ENCODE results near the gene PSMG3. TPM values are rescaled to one million over a fixed set of nuclear protein-coding genes. Genes with fewer than 3 reads are reported as not detected.

Gene PSMG3
- polyA plus RNA-seq, 1 donor (not counting 4 experiments of a cell fraction or from before 2014, with no cell fraction given), result 49.6 TPM

- no peaks in the 10 kb centered on the region for H3K9me3 ChIP-seq (ENCODE audit: control insufficient read depth, low read depth, low read length)
- peak overlapping the region; percentile 53 for H3K9ac ChIP-seq (ENCODE audit: control insufficient read depth, extremely low read depth, insufficient read depth, low read length)
- no peak overlapping the region for H3K27ac ChIP-seq (ENCODE audit: control insufficient read depth, insufficient read depth, low read length)
- H3K27me3 ChIP-seq (ENCODE audit: control insufficient read depth, extremely low read depth, insufficient read depth, low read length), result no peaks in the 10 kb centered on the region
- DNase-seq (ENCODE audit: low read depth, low spot score), result no peak
- peak overlapping the region; percentile 82 for H3K4me2 ChIP-seq (ENCODE audit: control insufficient read depth, extremely low read depth, insufficient read depth, low read depth, low read length)
- peak overlapping the region in 1 of 3 experiments; percentile 23 for H3K4me3 ChIP-seq (ENCODE audit: control insufficient read depth in 2 of 3, extremely low read depth in 1 of 3, insufficient read depth in 2 of 3, low read depth in 1 of 3, low read length in 3 of 3)
- no peaks in the 10 kb centered on the region for H3K9me1 ChIP-seq (ENCODE audit: control insufficient read depth, extremely low read depth, insufficient read depth, low read length)
- FAIRE-seq, result no peak
- TF ChIP-seq EZH2 (IDR thresholded peaks at IDR 0.05; ENCODE audit: low read length), result no peak
- TF ChIP-seq, protein P1, sequence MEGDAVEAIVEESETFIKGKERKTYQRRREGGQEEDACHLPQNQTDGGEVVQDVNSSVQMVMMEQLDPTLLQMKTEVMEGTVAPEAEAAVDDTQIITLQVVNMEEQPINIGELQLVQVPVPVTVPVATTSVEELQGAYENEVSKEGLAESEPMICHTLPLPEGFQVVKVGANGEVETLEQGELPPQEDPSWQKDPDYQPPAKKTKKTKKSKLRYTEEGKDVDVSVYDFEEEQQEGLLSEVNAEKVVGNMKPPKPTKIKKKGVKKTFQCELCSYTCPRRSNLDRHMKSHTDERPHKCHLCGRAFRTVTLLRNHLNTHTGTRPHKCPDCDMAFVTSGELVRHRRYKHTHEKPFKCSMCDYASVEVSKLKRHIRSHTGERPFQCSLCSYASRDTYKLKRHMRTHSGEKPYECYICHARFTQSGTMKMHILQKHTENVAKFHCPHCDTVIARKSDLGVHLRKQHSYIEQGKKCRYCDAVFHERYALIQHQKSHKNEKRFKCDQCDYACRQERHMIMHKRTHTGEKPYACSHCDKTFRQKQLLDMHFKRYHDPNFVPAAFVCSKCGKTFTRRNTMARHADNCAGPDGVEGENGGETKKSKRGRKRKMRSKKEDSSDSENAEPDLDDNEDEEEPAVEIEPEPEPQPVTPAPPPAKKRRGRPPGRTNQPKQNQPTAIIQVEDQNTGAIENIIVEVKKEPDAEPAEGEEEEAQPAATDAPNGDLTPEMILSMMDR (optimal IDR thresholded peaks at IDR 0.05 in 1 of 3, IDR thresholded peaks at IDR 0.05 in 1 of 3, conservative IDR thresholded peaks at IDR 0.05 in 1 of 3; ENCODE audit: extremely low read depth in 1 of 3, insufficient read depth in 2 of 3, low read length in 3 of 3), result no peak
- no peak overlapping the region for H2AFZ ChIP-seq (ENCODE audit: control insufficient read depth, low read length)
- H3K36me3 ChIP-seq (ENCODE audit: control insufficient read depth in 2 of 2, extremely low read depth in 1 of 2, insufficient read depth in 2 of 2, low read length in 2 of 2), result peaks cover 0 to 4% of the 10 kb centered on the region in 2 experiments
- no peaks in the 10 kb centered on the region for H3K79me2 ChIP-seq (ENCODE audit: control insufficient read depth, insufficient read depth, low read length)
- dilution Hi-C loops (cut with MboI; ENCODE audit: extremely low pct_ligation_motif_present, low sequenced_read_pairs), result no loop called here
- no peaks in the 10 kb centered on the region for H4K20me1 ChIP-seq (ENCODE audit: control insufficient read depth, extremely low read depth, insufficient read depth, low read length)
- H3K4me1 ChIP-seq (ENCODE audit: control insufficient read depth, extremely low read depth, insufficient read depth, low read length), result peaks cover 41% of the 10 kb centered on the region
Observed at GRCh38 chr7:1560620-1561031, 9.2 kb downstream of the PSMG3 start.

DNA sequence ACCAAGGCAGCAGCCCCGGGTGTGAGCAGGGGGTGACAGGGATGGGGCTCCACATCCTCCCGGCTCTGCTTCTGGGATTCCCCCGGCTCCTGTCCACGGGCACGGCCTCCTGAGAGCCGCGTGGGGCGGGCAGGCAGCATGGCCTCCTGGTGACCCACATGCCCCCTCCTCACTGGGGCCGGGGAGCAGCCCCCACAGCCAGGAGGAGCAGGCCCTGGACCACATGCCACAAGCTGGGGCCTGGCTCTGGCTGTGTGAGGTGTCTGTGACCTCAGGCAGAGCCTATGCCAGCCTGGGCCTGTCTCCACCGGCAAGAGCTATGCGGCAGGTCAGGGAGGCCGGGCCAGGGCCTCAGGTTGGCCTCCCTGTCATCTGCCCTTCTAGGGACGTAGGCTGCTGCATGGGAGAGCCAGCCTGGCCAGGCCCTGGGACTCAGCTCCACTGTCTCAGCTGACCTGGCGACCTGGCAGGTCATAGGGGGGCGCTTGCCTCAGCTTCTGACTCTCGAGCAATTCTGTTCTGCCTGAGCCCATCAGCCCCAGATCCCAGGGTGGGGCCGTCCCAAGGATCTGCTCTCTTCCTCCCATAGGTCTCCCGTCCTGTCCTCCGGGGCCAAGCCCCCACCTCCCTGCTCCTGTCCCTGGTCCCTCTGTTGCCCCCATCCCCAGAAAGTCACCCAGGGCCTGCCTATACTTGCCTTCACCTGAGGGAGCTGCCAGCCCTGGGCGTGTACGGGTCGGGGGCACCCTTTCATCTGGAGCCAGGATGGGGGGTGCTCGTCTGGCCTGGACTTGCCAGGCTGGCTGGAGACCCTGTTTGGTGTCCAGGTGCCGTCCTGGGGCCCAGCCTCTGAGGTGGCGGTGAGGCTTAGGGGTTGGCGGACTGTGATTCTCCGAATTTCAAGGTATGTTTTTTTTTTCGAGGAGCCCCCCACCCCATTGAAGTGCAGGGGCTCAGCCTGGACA lies 9.9 kb downstream of the PSMG3 start:
- dilution Hi-C loops (cut with MboI; ENCODE audit: extremely low pct_ligation_motif_present, low sequenced_read_pairs), result no loop called here
- Histone ChIP-seq H3K36me3 (ENCODE audit: control insufficient read depth in 2 of 2, extremely low read depth in 1 of 2, insufficient read depth in 2 of 2, low read length in 2 of 2) (no peaks in the 10 kb centered on the region), H4K20me1 (ENCODE audit: control insufficient read depth, extremely low read depth, insufficient read depth, low read length) (no peaks in the 10 kb centered on the region), H3K27ac (ENCODE audit: control insufficient read depth, insufficient read depth, low read length) (peak overlapping the region; percentile 58), H2AFZ (ENCODE audit: control insufficient read depth, low read length) (peak overlapping the region; percentile 68), H3K4me3 (ENCODE audit: control insufficient read depth in 2 of 3, extremely low read depth in 1 of 3, insufficient read depth in 2 of 3, low read depth in 1 of 3, low read length in 3 of 3) (peak overlapping the region; percentile 23 to 27 (median 25)), H3K79me2 (ENCODE audit: control insufficient read depth, insufficient read depth, low read length) (no peaks in the 10 kb centered on the region), H3K9me3 (ENCODE audit: control insufficient read depth, low read depth, low read length) (no peaks in the 10 kb centered on the region), H3K27me3 (ENCODE audit: control insufficient read depth, extremely low read depth, insufficient read depth, low read length) (no peaks in the 10 kb centered on the region), H3K9ac (ENCODE audit: control insufficient read depth, extremely low read depth, insufficient read depth, low read length) (peak overlapping the region; percentile 53), H3K4me2 (ENCODE audit: control insufficient read depth, extremely low read depth, insufficient read depth, low read depth, low read length) (peak overlapping the region; percentile 82), H3K9me1 (ENCODE audit: control insufficient read depth, extremely low read depth, insufficient read depth, low read length) (no peaks in the 10 kb centered on the region), H3K4me1 (ENCODE audit: control insufficient read depth, extremely low read depth, insufficient read depth, low read length) (peaks cover 46% of the 10 kb centered on the region)
- peak; percentile 88 for FAIRE-seq
- DNase-seq (ENCODE audit: low read depth, low spot score), result no peak
- TF ChIP-seq EZH2 (IDR thresholded peaks at IDR 0.05; ENCODE audit: low read length), result no peak
- TF ChIP-seq, protein P1 (optimal IDR thresholded peaks at IDR 0.05 in 1 of 3, IDR thresholded peaks at IDR 0.05 in 1 of 3, conservative IDR thresholded peaks at IDR 0.05 in 1 of 3; ENCODE audit: extremely low read depth in 1 of 3, insufficient read depth in 2 of 3, low read length in 3 of 3), result no peak
